Stimulated activated CD8-positive, alpha-beta memory T cell treated with anti-CD3 and anti-CD28 coated beads, Interleukin-15, amount 100 ng/mL, for 4 hours (primary cell): ENCODE measurements around the gene KRT14.
A peak's percentile ranks its signal among the peaks of the same experiment; 100 is the strongest.
"Not testable (repeated sequence)": the region's sequence is repeated elsewhere in the genome, so short reads cannot be mapped to it uniquely, and the experiment has no call there.

Experiments used
- DNase-seq, 2 donors: peaks; one replicate each; pipeline ENCODE4 v3.0.0-alpha.2; 2020; ENCODE audit warnings: low read depth in 2 of 2

Gene KRT14

DNA sequence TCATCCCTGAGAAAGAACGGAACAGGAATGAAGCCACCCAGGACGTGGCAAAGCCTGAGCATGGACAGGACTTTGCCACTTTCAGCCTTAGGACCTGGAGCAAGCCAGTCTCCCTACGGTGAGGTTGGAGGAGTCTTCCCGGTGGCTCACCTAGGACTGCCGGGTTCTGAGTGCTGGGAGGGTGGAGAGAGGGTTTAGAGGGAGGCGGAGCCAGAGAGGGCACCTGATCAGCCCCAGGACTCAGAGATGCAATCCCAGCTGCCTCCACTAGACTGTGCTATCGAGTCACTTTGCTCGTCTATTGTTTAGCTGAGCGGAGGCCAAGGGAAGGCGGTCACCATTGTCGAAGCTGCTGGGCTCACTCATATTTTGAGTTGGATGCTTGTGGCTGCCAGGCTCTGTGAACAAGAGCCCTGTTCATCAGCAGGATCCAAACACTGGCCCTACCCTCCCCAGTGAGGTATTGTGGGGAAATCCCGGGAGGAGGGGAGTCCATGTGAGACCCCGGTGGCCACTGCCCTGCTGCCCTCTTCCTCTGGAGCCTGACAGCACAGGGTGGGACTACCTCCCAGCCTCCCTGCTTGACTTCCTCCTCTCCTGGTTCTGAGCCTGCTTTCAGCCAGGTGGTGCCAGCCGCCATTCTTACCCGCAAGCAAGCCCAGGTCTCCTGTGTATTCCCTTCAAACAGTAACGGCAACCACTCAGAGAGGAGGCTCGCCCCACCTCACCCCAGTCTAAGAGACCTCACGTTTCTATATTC lies 7.0 kb downstream of the KRT14 start:
- peak in 1 of 2 donors; percentile 12 for DNase-seq

GRCh38 chr17:41578971-41579370 lies 7.7 kb downstream of the KRT14 start:
- no peak for DNase-seq

DNA sequence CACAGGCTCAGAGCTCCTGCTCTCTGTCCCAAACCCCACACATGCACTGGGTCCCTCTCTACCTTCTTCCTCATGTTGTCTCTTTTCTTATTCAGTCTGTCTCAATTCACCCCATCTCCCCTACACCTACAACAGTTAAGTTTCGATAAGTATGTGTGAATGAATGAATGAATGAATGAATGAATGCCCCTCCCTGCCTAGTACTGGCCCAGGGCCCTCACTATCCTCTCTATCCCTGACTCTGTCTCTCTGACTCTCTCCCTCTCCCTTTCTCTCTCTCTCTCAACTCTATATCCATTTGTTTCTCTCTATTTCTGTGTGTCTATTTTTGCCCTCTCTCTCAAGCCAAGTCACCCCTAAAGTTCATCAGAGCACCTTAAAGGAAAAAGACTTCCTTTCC lies 8.2 kb downstream of the KRT14 start:
- no peak for DNase-seq

DNA sequence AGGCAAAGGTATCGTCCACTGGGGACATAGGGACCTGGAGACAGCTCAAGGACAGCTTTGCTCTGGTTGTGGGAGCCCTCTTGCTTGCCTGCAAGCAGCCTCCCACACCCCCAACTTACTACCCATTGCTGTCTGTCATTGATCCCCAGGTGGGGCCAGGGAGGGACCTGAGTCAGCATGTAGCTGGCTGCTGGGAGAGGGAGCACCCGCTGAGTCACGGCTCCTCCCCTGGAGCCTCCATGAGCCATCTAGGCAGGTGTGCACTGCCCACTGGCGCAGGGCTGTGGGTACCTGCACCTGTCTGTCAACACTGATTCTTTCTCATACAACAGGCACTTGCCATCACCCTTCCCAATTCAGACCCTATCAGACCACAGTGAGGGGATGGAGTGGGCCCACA lies 10.0 kb downstream of the KRT14 start:
- DNase-seq, result not testable (repeated sequence)

GRCh38 chr17:41575336-41575735 lies 11.4 kb downstream of the KRT14 start:
- no peak for DNase-seq

- no peak for DNase-seq
Observed at GRCh38 chr17:41571561-41572434, 14.9 kb downstream of the KRT14 start, which contains the start of gene KRT9. KRT9 (minus strand) TSS chr17:41572059; CDS start chr17:41571992, 67 bp downstream.

GRCh38 chr17:41567317-41567716 lies 19.4 kb downstream of the KRT14 start:
- DNase-seq, result no peak

- DNase-seq, result no peak
Observed at GRCh38 chr17:41565338-41565737, 21.4 kb downstream of the KRT14 start.

GRCh38 chr17:41563607-41564170 lies 23.0 kb downstream of the KRT14 start:
- no peak for DNase-seq

DNA sequence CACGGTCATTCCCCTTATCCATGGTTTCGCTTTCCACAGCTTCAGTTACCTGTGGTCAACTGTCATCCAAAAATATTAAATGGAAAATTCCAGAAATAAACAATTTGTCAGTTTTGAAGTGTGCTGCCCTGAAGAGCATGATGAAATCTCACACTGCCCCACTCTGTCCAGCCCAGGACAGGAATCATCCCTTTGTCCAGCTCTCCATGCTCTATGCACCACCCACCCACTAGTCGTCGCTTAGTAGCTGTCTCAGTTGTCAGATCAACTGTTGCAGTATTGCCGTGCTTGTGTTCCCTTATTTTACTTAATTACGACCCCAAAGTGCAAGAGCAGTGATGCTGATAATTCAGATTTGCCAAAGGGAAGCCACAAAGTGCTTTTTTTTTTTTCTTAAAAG lies 25.1 kb downstream of the KRT14 start:
- DNase-seq, result no peak

DNA sequence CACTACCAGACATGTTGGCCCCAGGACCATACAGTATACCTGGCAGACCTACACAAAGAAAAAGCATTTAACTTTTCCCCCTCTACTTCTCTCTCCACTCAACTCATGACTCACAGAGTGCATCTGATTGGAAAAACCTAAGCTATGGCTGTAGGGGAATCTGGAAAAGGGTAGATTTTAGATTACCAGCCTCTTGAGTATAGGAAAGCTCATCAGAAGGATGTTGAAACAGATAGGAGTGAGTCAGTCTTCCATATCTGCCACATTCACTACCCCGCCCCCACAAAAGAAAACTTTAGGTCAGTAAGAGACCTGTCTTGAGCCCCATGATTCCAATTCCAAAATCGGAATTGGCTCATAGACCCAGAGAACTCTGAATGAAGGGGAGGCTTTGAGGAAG lies 27.1 kb downstream of the KRT14 start:
- no peak for DNase-seq

DNA sequence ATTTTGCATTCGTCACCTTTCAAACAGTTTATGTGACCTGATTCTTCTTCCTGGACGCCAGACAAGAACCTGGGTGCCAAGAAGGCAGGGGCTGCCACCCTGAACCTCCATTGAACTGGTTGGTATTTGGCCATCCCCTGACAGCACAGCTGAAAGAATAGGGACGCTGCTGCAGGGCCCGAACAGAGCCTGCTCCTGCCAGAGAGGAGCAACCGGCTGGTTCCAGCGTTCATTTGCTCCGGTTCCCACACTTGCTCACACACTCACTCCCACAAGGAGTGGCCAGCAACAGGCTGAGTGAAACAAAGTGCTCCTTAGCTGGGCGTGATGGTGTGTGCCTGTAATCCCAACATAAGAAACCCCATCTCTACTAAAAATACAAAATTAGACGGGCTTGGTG lies 29.8 kb downstream of the KRT14 start:
- no peak for DNase-seq

DNA sequence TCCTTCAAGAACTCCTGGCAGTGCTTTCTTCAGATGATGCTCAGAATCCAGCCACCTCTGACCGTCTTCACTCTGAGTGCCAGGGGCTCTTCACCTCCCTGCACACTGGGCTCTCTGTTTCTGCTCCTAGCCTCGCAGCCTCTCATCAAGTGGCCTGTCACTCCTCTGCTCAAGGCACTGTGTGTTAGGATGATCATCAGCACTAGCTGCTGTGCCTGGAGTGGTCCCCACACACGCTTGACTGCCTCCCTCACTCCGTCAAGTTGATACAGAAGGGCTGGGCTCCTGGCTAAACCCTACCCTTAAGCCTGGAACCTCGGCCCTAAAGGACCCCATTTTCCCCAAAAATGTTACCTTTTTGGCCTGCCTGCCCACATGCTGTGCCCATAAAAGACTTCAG lies 30.4 kb downstream of the KRT14 start:
- DNase-seq, result no peak

GRCh38 chr17:41555105-41555887 lies 31.4 kb downstream of the KRT14 start:
- no peak for DNase-seq

DNA sequence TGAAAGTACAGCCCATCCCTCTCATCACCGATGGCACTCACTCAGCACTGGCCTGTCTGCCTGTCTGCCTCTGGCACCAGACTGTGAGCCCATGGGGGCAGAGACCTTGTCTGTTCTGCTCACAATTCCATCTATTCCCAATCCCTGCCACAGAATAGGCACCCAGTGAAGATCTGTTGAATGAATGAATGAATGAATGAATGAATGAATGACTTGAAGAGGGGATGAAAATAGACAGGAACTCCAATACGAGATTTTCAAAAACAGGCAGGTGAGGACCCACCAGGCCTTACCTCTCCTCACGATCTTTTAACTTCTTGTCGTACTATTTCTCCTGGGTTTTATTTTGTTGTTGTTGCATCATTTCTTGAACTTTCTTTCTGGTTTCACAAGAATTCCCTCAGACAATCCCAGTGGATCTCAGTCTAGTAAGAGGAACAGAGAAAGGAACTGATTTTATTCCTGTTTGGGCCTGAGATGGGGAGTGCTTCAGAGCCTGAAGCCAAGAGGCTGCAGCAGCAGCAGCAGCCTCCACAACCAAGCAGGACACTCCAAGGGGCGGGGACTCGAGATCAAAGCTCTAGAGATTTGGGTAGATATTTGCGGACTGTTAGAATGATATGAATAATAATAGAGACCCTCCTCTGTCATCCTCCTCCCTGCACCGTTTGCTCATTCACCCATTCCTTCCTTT lies 32.6 kb downstream of the KRT14 start:
- no peak for DNase-seq

DNA sequence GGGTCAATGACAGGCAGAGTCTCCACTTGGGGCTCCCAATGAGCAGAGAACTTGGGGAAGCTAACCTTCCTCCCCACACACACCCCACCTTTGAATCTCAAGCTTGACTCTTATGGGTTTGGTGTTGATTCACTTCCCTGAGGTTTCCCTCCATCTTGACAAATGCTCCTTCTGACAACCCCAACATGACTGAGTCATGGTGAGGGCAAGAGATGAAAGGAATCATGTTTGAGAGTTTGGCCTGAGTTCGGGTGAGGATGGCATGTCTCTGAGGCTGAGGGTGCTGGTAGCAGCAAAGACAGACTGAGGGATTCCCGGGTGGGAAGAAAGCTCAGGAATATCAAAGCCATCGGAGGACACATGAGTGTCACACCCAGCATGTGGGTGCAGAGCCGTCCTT lies 33.5 kb downstream of the KRT14 start:
- DNase-seq, result no peak

- no peak for DNase-seq
Observed at GRCh38 chr17:41552455-41552854, 34.2 kb downstream of the KRT14 start.

DNA sequence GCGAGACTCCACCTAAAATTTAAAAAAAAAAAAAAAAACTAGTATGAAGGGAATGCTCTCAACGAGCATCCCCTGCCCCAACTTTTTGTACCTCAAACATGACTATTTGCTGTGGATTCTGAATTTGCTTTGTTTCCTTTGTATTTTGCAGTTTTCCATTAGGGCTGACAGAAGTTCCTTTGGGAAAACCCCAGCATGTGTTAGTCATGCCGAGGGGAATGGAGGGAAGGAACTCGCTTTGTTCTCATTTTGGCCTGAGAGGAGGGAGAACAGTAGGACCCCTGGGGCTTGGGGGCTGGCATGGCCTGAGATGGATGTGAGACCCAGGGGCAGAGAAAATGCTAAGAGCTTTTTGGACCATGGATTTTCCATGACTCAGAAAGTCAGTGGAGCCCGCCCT lies 35.3 kb downstream of the KRT14 start:
- no peak for DNase-seq

DNA sequence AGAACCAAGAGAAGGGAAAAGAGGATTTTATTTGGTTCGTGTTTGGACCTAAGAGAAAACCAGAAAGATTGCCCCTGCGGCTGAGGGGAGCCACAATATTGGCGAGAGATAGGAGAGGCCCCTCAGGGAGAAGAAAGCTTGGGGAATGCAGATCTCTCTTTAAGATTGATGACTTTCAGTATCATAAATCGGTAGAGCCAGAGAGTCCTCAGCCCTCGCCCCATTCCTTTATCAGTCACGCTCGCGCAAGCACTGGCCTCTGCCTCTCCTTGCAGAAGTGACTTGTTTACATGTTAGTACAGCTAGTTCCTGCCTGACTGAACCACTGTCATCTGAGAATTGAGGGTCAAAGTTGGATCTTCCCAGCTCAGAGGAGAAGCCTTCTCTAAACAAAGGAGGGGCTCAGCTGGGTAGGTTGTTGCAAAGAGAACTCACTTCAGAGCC lies 37.1 kb downstream of the KRT14 start:
- no peak for DNase-seq

DNA sequence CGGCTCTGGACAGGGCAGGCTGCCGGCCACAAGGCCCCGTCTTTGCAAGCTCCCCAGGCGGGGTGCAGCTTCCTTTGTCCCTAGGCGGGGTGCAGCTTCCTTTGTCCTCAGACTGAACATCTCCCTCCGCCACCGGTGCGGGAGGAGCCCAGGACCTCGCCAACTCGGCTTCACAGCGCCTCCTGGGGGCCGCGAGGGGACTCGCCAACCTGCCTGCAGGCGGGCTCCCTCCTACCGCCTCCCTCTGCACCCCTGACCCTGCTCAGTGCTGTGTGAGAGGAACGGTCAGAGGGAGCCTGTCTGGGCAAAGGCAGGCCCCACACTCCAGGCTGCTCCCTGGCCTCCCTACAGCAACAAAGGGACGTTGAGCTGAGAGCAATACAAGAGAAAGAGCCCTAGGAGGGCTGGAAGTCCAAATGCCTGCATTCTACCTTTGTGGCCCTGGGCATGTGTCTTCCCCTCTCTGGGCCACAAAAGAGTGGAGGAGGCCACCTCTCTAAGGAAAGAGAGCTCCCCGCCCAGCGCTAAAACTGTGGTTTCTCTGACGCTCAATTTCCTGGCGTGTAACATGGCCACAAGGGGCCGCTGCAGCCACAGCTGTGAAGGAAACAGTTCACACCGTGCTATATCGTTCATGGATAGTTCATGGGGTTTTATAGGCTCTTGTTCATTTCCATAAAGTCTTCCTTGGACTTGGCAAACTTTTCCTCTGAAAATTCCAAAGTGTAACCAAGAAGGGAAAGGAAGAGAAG lies 37.7 kb downstream of the KRT14 start:
- DNase-seq, result peak; percentile 59 to 71
